GM12892 (cell line): Measurements from ENCODE around the gene PRDM10.

Source experiments
- POLR2A ChIP-seq: IDR thresholded peaks from 2 replicates; pipeline ENCODE4 v1.6.1; 2011; ENCODE audit warnings: low read depth, low read length, control low read depth
- POLR2AphosphoS5 ChIP-seq: IDR thresholded peaks from 2 replicates; pipeline ENCODE4 v1.6.1; 2011; ENCODE audit warnings: low read depth, low read length, control low read depth
- TAF1 ChIP-seq: IDR thresholded peaks from 2 replicates; pipeline ENCODE4 v1.6.1; 2011; ENCODE audit warnings: low read depth, mild to moderate bottlenecking, control low read depth, low read length, borderline replicate concordance

- TF ChIP-seq POLR2A: no peak
- no peak for TF ChIP-seq TAF1
- no peak for TF ChIP-seq POLR2AphosphoS5
Observed at GRCh38 chr11:130049328-130049771, 46.7 kb upstream of the PRDM10 start.
